H4 (cell line): ENCODE data around the gene RNF123. TPM values are rescaled to one million over a fixed set of nuclear protein-coding genes. Genes with fewer than 3 reads are reported as not detected.
"Not testable (repeated sequence)": the region's sequence is repeated elsewhere in the genome, so short reads cannot be mapped to it uniquely, and the experiment has no call there.

Experiments
- DNase-seq: peaks from one replicate; pipeline ENCODE4 v3.0.0-alpha.2; 2015; ENCODE audit warnings: low spot score
- total RNA-seq: library from RNA; depleted of rRNA; stranded (reverse); fragments of >200 nt; shearing (Covaris generic); gene quantifications from 2 replicates; pipeline ENCODE4 v1.2.3, GENCODE V29; 2014

Gene RNF123
- total RNA-seq, 1 experiment from 2014 or later = 8.4 TPM

DNA sequence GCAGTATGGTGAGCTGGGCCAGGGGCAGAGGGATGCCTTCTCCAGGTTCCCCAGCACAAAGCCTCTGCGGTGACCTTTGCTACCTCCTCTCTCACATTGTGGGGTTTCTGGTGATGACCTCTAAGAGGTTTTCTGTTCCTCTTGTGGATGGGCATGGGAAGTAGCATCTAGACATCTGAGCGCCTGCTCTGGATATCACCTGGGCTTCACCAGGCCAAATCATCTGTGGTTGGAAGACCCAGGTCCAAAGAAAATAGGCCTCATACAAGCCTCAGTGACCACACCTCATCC, 8.2 kb upstream of the RNF123 start:
- no peak for DNase-seq

DNA sequence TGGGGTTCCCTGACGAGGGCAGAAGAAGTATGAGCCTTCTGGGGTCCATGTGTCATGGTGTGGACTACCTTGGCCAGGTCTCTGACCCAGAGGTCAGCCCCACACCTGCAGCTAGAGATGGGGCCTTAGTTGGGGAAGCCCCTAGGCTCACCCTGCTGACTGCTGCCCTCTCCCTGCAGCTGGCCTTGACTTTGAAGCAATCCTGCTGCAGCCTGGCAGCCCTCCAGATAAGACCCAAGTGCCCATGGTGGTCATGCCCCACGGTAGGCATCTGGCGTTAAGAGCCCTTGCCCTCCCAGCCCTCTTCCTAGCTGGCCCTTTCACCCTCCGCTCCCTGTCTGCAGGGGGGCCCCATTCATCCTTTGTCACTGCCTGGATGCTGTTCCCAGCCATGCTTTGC, 7.8 kb upstream of the RNF123 start:
- DNase-seq = no peak

DNA sequence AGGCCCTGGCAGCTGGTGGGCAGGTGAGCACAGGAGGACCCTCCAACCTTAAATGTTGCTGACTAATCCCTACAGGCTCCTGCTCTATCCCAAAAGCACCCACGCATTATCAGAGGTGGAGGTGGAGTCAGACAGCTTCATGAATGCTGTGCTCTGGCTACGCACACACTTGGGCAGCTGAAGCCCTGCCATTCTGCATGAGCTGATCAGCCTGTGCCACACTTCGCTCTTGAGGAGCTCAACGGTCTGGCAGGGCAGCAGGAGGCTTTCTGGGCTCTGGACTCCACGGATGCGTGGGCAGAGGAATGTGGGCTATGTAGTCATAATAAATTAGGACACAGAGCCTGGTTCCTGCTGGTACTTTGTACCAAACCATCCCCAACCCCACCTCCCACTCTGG, 6.2 kb upstream of the RNF123 start:
- no peak for DNase-seq

DNA sequence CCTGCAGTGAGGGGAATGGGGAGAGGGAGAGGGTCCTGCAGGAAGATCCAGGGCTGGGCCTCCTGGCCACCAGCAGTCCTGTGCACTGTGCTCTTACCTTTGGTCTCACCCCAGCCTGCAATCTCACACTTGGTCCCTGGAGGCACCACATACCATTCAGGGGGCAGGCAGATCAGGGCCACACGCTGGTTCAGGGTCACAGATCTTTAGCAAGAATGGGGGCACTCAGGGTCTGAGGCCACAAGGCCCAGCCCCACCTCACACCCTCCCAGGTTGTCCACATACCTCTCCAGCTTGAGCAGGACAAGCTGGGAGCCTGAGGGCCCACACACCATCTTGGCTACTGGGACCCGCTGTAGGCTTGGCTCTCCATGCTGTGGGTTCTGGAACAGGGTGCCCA, 4.9 kb upstream of the RNF123 start:
- not testable (repeated sequence) for DNase-seq

DNA sequence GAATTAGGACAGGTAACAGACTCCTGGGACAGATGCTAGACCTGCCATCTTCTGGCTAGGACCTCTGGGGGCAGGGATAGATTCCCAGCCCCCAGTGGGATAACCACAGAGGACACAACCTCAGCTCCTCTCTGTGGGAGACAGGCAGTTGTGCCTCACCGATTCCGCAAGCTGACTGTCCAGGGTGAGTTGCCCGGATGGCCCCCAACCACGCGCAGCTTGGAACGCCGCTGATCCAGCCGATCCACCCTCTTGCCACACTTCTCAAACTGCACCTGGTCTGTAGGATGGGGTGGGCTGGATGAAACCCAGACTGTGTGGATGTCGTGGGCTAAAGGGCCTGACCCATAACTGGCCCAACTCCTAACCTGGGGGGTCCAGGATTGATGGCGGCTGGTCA, 4.3 kb upstream of the RNF123 start:
- not testable (repeated sequence) for DNase-seq

DNA sequence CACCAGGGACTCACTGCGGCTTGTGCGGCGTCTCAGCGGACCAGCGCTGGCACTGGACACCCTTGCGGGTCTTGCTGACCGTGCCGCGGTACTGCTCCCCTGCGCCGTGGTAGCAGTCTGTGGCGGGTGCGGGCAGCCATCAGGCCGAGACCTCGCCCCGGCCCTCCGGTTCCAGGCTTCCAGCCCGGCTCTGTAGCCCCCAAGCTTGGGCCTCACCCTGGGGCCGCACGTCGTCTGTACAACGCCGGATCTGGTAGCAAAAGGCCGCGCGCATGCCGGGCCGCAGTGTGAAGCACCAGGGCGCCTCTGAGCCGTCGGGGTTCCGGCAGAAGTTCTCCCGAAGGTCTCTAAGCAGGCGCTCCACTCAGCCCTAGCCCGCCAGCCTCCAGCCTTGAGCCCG, 3.5 kb upstream of the RNF123 start:
- not testable (repeated sequence) for DNase-seq

DNA sequence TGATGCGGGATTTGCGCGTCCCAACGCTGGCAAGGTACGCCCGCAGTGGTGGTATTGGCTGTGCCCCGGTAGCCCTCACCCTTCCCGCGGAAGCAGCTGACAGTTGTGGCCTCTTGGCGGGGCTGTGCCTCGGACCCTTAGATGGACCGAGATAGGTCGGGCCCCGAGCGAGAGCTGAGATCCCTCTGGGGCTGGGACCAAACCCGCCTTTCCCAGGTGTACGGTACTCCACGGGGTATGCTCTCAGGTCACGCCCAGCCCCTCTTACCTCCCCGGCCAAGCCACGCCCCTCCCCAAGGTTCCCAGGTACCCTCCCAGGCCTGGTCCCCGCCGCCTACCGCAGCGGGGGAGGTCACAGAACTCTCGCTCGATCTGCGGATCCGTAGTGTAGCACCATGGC, 3.0 kb upstream of the RNF123 start:
- not testable (repeated sequence) for DNase-seq

DNA sequence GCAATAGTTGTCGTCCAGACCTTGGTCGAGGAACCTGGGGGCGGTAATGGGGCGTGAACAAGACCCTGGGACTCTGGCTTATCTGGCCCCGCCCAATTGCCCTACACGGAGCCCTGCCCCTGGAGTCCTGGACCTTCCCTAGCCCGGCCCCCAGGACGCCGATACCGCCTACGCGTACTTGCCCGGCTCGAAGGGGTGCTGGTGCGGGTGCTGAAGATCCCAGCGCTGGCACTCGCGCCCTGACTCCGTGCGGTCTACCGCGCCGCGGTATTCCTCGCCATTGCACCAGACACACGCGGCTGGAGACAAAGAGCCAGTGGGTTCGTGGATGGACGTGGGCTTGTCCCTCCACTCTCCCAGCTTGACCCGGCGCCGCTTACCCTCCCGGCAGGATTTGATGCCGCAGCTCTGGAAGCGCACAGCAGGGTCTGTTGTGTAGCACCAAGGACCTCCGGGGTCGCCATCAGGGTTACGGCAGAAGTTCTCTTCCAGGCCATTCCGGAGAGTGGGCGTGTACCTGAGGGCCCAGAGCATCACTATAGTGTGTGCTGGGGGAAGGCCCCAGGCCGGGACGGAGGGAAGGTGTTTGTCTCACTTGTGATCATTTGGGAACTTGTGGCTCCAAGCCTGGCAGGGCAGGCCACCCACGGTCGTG, 2.5 kb upstream of the RNF123 start:
- not testable (repeated sequence) for DNase-seq

DNA sequence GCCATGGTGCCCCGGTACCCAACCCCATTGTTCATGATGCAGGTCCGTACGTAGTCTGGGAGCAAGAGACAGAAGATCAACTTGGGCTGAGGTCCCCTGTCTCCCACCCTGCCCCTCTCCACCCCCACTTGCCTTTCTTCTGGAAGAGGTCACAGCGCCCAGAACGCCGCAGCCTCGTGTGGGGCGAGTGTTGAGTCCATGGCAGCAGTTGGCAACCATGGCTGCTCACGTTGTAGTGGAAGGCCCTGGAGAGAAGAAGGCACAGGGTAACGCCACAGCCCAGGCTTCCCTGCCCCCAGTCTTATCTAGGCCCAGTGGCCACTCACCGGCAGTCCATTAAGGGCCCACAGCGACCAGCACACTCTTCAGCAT, 1.9 kb upstream of the RNF123 start:
- DNase-seq = not testable (repeated sequence)

DNA sequence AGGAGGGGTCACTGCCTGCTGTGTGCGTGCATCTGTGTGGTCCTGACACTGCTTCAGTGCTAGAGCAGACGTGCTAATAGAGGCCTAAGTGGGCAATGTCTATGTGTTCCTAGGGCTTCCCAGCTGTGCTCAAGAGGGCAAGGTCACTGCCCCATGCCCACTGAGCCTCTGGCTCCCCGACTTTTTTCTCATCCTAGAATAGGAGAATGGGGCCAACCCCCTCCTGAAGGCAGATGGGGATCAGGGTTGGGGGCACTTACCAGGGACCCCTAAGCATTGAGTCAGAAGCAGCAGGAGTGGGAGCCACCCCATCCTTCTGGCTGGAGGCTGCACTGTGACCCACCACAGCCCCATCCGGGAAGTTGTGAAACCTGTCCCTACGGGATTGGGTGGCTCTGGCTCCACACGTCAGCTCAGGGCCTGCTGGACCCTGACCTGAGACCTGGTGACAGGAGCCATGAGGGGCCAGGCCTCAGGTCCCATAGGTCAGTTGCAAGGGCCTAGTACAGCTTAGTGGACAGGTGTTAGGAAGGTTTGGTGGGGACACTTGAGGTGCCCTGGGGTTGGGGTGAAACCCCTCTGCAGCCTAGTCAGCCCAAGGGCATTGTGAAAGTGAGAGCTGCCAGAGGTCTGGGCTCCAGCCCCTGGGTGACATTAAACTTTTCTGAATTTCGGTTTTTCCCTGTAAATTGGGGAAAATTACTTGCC, 865 bp upstream of the RNF123 start:
- not testable (repeated sequence) for DNase-seq

DNA sequence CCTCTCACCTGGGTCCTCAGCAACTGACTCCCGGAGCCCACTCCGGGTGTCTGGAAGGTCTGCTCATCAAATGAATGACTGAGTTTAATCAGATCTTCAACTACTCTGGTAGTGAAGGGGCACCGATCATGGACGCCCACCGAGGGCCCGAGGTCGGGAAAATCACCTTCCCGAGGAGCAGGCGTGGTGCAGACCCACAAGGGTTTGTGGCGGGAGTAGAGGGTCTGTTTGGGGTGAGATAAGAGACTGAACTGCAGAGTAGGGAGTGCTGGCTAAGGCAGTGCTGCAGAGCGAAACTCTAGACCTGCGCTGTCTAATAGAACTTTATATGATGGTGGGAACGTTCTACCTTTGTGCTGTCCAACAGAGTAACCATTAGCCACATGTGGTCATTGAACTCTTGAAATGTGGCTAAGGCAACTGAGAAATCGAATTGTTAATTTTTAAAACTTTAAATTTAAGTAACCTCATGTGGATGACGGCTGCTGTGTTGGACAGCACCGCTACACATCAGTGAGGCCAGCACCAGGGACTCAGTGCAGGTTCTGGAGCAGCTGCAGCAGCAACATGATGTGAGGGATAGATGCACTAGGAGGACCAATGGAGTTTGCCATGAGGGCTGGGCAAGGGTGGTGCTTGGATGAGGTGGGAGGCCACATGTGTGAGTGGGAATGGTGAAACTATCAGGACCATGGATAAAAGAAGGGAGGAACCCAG, 709 bp downstream of the RNF123 start:
- not testable (repeated sequence) for DNase-seq

DNA sequence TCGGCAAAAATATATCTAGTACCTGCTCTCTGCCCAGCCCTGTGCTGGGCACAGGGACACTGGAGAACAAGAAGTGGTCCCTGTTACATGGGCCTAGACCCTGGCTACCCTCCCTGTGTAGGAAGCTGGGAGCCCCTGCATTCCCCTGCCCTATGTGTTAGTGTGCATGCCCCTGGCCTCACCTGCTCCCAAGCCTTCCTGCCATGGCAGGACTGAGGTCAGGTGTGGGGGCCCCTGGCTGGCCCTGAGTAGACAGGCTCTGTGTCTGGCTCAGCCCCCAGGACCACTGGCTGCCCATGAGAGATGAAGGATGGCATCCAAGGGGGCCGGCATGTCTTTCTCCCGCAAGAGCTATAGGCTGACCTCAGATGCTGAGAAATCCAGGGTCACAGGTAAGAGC, 1.5 kb downstream of the RNF123 start:
- not testable (repeated sequence) for DNase-seq

DNA sequence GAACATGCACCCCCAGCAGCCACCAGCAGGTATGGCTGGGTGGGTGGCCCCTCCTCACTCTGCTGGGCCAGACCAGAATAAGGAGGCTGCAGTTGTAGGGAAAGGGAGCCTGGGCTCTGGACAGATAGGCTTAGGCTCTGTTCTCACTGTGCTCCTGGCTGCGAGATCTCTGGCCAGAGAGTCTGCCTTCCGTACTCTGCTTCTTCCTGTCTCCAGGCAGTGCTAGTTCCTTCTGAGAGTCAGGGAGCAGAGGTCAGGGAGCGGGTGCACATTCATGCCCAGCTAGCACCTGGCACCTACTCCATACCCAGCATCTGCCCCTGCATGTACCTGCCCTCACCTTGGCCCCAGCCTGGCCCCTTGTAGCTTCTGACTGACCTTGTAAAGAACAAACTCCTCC, 2.1 kb downstream of the RNF123 start:
- not testable (repeated sequence) for DNase-seq

DNA sequence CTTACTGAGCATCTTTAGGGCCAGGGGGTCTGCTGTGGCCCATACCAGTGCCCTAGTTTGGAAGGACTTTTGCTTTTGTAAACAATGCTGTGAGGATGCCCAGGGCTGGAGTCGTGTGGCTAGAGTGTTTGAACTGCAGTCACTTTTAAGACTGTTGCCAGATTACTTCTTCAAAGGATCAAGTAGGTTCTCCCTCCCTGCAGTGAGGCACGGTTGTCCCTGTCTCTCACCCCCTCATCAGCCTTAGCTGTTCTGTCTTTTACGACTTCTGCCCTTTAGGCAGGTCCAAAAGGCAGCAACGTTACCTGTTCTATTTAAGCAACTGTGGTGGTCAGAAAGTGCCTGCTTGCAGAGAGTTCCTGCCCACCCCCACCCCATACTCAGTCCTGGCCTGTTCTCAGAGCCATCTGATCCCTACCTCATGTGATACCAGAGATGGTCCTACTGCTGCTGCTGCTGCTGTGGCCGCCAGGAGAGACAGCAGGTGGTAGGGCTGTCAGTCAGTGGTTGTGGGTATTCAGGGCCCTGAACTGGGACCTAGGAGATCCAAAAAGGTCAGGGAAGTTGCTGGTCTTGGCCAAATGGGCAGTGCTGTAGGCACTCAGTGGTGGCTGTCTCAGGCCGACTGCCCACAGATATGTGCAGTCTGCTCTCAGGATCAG, 5.2 kb downstream of the RNF123 start:
- DNase-seq = not testable (repeated sequence)

DNA sequence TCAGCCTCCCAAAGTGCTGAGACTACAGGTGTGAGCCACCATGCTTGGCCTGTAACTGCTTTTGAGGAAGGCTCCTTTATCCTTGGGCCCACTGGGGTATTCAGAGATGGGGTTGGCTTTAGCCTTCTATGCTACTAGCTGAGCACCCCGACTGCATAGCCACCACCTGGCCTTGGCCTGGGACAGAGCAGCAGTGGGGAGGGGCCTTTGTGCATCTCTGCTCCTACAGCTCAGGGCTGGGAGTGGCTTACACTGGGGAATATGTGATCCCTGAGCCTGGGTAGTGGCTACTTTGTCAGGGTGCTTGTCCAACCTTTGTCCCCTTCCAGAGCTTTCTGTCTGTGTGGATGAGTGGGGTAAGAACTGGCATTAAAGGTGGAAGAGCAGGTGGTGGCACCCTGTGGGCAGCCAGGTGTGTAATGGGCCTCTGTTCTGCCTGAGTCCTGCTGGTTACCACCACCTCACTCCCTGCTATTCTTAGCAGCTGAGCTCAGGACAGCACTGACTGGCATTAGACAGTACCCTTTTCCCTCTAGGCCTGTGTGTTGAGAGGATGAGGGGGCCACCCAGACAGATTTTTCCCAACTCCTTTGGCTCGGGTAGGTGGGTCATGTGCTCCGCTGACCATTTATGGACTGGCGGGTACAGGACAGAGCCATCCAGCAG, 6.1 kb downstream of the RNF123 start:
- DNase-seq = not testable (repeated sequence)

DNA sequence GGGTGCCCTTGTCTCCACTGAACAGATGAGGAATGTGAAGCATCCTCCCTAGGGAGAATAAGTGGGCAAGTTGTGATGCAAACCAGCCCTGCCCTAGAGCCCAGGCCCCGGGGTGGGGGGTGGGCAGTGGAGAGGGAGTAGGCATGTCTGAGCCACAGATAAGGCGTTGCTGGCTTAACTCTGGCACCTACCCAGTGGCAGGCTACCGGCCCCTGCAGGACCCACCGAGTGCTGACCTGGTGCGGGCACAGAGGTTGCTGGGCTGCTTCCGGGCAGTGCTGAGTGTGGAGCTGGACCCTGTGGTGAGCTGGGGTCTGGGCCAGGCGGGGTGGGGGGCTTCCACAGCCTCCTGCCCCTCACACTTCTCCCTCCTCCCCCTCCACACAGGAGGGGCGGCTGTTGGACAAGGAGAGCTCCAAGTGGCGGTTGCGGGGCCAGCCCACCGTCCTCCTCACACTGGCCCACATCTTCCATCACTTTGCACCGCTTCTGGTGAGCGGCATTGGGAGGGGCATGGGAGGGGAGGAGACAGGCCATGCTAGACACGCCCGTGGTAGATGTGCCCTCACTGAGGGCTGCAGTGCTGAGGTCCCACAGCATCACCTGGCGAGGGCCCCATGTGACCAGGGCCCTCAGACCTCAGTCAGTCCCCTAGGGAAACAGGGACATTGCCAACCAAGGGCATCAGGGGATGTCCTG, 10.1 kb downstream of the RNF123 start:
- no peak for DNase-seq

DNA sequence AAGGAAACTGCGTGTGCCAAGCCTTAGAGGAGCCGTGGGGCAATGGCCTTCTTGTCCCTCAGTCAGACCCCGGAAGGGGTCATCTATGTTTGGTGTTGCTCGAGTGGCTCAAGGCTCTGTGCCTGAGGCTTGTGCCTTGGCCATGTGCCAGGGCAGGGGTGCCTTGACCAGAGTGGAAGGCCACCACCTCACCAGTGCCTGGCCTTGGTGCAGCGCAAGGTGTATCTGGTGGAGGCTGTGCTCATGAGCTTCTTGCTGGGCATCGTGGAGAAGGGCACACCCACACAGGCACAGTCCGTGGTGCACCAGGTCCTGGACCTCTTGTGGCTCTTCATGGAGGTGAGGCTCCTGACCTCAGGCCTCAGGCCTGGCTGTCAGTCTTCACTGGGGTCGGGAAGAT, 10.7 kb downstream of the RNF123 start:
- DNase-seq = no peak

DNA sequence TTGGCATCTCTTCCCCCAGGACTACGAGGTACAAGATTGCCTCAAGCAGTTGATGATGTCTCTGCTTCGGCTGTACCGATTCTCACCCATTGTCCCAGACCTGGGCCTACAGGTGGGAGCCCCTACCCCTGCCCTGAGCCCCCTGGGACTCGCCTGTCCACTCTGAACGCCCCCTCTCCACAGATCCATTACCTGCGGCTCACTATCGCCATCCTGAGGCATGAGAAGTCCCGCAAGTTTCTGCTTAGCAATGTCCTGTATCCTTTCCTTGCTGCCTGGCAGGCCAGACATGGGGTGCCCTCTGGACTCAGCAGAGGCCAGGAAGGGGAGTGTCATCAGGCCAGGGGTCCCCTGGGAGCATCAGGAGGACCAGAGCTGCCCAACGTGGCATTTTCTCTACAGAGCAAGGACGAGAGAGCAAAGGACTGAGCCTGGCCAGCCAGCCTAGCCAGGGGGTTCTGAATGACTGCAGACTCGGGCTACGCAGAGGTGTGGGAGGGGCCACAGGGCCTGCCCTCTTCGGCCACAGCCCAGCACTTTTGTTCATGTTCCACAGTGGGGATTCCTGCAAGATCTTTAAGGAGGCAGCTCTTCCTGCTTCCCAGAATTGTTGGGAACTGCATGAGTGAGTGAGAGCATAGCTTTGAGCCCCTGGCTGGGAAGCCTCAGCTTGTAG, 11.2 kb downstream of the RNF123 start:
- DNase-seq = no peak

DNA sequence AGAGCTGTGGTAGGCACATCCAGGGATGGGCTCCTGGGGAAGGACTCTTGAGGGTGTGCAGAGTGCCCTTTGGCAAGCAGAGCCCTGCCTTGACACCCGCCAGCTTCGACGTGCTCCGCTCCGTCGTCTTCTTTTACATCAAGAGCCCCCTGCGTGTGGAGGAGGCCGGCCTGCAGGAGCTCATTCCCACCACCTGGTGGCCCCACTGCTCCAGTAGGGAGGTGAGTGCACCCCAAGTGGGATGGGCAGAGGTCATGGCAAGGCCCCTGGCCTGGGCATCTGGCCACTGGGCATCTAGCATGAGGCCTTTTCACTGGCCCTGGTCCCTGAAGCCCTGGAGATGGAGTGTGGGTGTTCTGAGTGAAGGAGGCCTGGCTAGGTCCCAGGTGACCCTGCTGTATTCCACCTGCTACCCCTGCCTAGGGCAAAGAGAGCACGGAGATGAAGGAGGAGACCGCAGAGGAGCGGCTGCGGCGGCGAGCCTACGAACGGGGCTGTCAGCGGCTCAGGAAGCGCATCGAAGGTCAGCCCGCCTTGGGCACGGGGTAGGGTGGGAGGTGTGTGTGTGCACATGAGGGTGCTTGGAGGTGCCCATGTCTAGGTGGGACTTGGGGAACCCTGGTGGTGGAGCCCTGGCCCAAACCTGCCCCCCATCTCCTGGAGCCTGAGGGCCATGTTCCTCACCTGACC, 12.2 kb downstream of the RNF123 start:
- no peak for DNase-seq

DNA sequence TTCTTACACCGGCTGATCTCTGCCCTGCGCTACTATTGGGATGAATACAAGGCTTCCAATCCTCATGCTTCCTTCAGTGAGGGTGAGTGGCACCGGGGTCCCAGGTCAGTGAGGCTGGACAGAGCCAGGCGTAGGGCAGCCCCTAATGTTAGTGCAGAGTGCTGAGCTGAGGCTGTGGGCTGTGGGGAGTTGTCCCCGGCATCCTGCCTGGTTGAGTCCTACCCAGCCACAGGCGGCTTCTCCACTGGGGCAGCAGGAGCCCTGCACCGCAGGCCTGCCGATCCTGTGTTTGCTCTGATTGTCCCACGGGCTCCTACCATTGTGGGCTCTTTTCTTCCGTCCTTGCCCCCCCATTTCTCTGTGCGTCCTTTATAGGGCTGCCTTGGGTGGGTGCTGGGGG, 13.3 kb downstream of the RNF123 start:
- DNase-seq = no peak
